ENCODE data around the gene MYL5.

DNA sequence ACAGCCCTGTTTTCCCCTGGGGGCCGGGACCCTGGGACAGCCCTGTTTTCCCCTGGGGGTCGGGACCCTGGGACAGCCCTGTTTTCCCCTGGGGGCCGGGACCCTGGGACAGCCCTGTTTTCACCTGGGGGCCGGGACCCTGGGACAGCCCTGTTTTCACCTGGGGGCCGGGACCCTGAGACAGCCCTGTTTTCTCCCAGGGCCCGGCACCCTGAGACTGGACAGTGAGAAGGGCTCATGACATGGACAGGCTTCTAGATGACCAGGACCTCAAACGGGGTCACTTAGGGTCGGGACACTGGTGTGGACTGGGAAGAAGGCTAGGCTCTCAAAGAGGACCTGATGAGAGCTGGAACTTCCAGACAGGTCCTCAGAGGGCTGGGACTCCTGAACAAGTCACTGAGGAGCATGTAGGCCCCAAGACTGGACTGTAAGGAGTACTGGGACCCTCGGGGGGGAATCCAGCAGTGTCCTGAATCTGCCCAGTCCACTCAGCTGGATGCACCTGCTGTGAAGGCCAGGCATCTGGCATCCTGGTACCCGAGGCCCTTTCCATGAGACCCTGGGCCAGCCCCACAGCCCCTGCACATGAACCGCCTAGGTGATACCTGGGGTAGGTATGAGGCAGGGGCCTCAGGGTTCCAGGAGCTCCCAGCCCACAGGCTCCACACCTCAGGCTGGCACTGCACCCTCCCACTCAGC is 33.7 kb downstream of the MYL5 start:
- TF ChIP-seq POLR2A (IDR thresholded peaks at IDR 0.05; ENCODE audit: low read depth, low read length): no peak
- TF ChIP-seq SMC3 (IDR thresholded peaks at IDR 0.05; ENCODE audit: low read depth, low read length): no peak
- TF ChIP-seq, protein P1, sequence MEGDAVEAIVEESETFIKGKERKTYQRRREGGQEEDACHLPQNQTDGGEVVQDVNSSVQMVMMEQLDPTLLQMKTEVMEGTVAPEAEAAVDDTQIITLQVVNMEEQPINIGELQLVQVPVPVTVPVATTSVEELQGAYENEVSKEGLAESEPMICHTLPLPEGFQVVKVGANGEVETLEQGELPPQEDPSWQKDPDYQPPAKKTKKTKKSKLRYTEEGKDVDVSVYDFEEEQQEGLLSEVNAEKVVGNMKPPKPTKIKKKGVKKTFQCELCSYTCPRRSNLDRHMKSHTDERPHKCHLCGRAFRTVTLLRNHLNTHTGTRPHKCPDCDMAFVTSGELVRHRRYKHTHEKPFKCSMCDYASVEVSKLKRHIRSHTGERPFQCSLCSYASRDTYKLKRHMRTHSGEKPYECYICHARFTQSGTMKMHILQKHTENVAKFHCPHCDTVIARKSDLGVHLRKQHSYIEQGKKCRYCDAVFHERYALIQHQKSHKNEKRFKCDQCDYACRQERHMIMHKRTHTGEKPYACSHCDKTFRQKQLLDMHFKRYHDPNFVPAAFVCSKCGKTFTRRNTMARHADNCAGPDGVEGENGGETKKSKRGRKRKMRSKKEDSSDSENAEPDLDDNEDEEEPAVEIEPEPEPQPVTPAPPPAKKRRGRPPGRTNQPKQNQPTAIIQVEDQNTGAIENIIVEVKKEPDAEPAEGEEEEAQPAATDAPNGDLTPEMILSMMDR (conservative IDR thresholded peaks at IDR 0.05; ENCODE audit: low read depth, low read length): no peak
- TF ChIP-seq RAD21 (IDR thresholded peaks at IDR 0.05; ENCODE audit: low read length): no peak

Measured in IMR-90 (cell line).